ENCODE data around the gene OR8S1.

The OR8S1 gene

DNA sequence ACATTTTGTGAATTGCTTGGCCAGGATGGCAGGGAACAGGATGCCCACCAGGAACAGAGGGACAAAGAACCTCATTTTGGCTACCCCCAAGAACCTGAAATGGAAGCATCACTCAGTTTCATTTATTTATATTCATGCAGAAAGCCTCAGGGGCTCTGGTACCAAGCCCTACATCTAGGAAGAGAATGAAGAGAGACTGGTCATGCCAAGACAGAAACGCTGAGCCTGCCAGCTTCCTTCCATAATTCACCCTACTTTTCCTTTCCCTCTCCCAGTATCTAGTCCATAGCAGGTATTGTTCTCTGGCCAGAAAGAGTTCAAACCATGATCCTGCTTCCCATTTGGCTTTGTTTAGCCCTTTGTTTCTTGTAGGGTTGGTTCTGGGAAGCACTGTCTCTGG, 44.5 kb downstream of the OR8S1 start, which contains the start of gene LALBA:
Gene LALBA, minus strand, starts transcription at position 101 of the 400 bp plus-strand sequence. Its CDS starts 26 bp downstream, at position 75.
- TF ChIP-seq OSR1 (CRISPR knock-in tag; IDR thresholded peaks at IDR 0.05) (no peak), ZNF8 (CRISPR knock-in tag; IDR thresholded peaks at IDR 0.05) (no peak), GLIS3 (CRISPR knock-in tag; IDR thresholded peaks at IDR 0.05) (no peak), PPARA (CRISPR knock-in tag; IDR thresholded peaks at IDR 0.05; ENCODE audit: borderline replicate concordance) (no peak), TOX (CRISPR knock-in tag; IDR thresholded peaks at IDR 0.05; ENCODE audit: borderline replicate concordance) (no peak), ARNTL (CRISPR knock-in tag; IDR thresholded peaks at IDR 0.05; ENCODE audit: borderline replicate concordance, low read depth) (no peak), BACH2 (CRISPR knock-in tag; IDR thresholded peaks at IDR 0.05; ENCODE audit: borderline replicate concordance) (no peak), ISL1 (CRISPR knock-in tag; IDR thresholded peaks at IDR 0.05) (no peak), ZNF565 (CRISPR knock-in tag; conservative IDR thresholded peaks at IDR 0.05; ENCODE audit: low read depth) (no peak), ZNF70 (CRISPR knock-in tag; IDR thresholded peaks at IDR 0.05) (no peak)
- TF ChIP-seq, protein P1, sequence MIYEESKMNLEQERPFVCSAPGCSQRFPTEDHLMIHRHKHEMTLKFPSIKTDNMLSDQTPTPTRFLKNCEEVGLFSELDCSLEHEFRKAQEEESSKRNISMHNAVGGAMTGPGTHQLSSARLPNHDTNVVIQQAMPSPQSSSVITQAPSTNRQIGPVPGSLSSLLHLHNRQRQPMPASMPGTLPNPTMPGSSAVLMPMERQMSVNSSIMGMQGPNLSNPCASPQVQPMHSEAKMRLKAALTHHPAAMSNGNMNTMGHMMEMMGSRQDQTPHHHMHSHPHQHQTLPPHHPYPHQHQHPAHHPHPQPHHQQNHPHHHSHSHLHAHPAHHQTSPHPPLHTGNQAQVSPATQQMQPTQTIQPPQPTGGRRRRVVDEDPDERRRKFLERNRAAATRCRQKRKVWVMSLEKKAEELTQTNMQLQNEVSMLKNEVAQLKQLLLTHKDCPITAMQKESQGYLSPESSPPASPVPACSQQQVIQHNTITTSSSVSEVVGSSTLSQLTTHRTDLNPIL (CRISPR knock-in tag; IDR thresholded peaks at IDR 0.05; ENCODE audit: low read depth) = no peak
- TF ChIP-seq, protein P2, sequence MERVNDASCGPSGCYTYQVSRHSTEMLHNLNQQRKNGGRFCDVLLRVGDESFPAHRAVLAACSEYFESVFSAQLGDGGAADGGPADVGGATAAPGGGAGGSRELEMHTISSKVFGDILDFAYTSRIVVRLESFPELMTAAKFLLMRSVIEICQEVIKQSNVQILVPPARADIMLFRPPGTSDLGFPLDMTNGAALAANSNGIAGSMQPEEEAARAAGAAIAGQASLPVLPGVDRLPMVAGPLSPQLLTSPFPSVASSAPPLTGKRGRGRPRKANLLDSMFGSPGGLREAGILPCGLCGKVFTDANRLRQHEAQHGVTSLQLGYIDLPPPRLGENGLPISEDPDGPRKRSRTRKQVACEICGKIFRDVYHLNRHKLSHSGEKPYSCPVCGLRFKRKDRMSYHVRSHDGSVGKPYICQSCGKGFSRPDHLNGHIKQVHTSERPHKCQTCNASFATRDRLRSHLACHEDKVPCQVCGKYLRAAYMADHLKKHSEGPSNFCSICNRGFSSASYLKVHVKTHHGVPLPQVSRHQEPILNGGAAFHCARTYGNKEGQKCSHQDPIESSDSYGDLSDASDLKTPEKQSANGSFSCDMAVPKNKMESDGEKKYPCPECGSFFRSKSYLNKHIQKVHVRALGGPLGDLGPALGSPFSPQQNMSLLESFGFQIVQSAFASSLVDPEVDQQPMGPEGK (CRISPR knock-in tag; IDR thresholded peaks at IDR 0.05; ENCODE audit: borderline replicate concordance) = no peak
- TF ChIP-seq, protein P3, sequence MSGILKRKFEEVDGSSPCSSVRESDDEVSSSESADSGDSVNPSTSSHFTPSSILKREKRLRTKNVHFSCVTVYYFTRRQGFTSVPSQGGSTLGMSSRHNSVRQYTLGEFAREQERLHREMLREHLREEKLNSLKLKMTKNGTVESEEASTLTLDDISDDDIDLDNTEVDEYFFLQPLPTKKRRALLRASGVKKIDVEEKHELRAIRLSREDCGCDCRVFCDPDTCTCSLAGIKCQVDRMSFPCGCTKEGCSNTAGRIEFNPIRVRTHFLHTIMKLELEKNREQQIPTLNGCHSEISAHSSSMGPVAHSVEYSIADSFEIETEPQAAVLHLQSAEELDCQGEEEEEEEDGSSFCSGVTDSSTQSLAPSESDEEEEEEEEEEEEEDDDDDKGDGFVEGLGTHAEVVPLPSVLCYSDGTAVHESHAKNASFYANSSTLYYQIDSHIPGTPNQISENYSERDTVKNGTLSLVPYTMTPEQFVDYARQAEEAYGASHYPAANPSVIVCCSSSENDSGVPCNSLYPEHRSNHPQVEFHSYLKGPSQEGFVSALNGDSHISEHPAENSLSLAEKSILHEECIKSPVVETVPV (CRISPR knock-in tag; IDR thresholded peaks at IDR 0.05) = no peak
- ATAC-seq = no peak

DNA sequence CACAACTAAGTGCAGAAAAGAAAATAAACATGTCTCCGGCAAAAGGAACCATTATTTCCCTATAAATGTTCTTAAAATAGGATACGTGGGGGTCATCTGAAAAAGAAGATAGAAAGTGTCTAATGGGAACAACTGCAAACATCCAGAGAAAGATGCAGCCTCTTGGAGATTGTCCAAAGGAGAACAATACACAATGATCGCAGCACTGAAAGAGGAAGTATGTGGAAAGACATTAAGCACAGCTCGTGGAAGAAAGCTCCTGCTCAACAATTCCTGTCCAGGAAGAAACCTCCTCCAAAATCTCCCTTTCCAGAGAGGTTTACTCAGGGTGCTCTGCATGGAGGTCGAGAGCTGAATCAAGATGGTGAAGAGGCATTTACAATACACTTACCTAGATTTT, 46.9 kb downstream of the OR8S1 start:
- TF ChIP-seq, protein P1 (CRISPR knock-in tag; IDR thresholded peaks at IDR 0.05; ENCODE audit: low read depth) = no peak
- TF ChIP-seq ESRRG (CRISPR knock-in tag; IDR thresholded peaks at IDR 0.05) (no peak), CSDC2 (CRISPR knock-in tag; IDR thresholded peaks at IDR 0.05) (no peak), OSR1 (CRISPR knock-in tag; IDR thresholded peaks at IDR 0.05) (no peak), RARB (CRISPR knock-in tag; IDR thresholded peaks at IDR 0.05) (no peak), ZNF565 (CRISPR knock-in tag; conservative IDR thresholded peaks at IDR 0.05; ENCODE audit: low read depth) (no peak), PPARA (CRISPR knock-in tag; IDR thresholded peaks at IDR 0.05; ENCODE audit: borderline replicate concordance) (no peak), ZFP30 (CRISPR knock-in tag; IDR thresholded peaks at IDR 0.05) (no peak), ZC3H10 (CRISPR knock-in tag; IDR thresholded peaks at IDR 0.05) (no peak), GLIS3 (CRISPR knock-in tag; IDR thresholded peaks at IDR 0.05) (no peak)
- TF ChIP-seq, protein P4, sequence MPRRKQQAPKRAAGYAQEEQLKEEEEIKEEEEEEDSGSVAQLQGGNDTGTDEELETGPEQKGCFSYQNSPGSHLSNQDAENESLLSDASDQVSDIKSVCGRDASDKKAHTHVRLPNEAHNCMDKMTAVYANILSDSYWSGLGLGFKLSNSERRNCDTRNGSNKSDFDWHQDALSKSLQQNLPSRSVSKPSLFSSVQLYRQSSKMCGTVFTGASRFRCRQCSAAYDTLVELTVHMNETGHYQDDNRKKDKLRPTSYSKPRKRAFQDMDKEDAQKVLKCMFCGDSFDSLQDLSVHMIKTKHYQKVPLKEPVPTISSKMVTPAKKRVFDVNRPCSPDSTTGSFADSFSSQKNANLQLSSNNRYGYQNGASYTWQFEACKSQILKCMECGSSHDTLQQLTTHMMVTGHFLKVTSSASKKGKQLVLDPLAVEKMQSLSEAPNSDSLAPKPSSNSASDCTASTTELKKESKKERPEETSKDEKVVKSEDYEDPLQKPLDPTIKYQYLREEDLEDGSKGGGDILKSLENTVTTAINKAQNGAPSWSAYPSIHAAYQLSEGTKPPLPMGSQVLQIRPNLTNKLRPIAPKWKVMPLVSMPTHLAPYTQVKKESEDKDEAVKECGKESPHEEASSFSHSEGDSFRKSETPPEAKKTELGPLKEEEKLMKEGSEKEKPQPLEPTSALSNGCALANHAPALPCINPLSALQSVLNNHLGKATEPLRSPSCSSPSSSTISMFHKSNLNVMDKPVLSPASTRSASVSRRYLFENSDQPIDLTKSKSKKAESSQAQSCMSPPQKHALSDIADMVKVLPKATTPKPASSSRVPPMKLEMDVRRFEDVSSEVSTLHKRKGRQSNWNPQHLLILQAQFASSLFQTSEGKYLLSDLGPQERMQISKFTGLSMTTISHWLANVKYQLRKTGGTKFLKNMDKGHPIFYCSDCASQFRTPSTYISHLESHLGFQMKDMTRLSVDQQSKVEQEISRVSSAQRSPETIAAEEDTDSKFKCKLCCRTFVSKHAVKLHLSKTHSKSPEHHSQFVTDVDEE (CRISPR knock-in tag; IDR thresholded peaks at IDR 0.05) = no peak
- ATAC-seq = no peak

Data from SK-N-SH treated with all-trans-retinoic acid at 6 μM for 48 hours (cell line).